ENCODE measurements around the gene HTT. TPM values are rescaled to one million over a fixed set of nuclear protein-coding genes. Genes with fewer than 3 reads are reported as not detected.
A peak's percentile ranks its signal among the peaks of the same experiment; 100 is the strongest.
"Not testable (repeated sequence)": the region's sequence is repeated elsewhere in the genome, so short reads cannot be mapped to it uniquely, and the experiment has no call there.

Gene HTT
- total and polyA plus RNA-seq, 4 donors, result 8.6 to 39.8 (median 16.4) TPM

- H3K27ac ChIP-seq (ENCODE audit: low read depth in 1 of 2, low read length in 2 of 2), result peak overlapping the region; percentile 51 to 54
These were observed 17.0 kb downstream of the HTT start for GRCh38 chr4:3091464-3091863.

GRCh38 chr4:3094701-3095100 lies 20.2 kb downstream of the HTT start:
- not testable (repeated sequence) for DNase-seq (ENCODE audit: low spot score); H3K9ac ChIP-seq (ENCODE audit: low read depth in 1 of 2, low read length in 2 of 2); H3K4me3 ChIP-seq (ENCODE audit: low read depth in 1 of 3, low read length in 3 of 3); H3K9me3 ChIP-seq (ENCODE audit: control insufficient read depth in 4 of 4, low read length in 3 of 4); H3K4me1 ChIP-seq (ENCODE audit: control insufficient read depth in 4 of 4, insufficient read depth in 4 of 4, low read length in 3 of 4); H3K36me3 ChIP-seq (ENCODE audit: control insufficient read depth in 4 of 4, insufficient read depth in 3 of 4, low read depth in 1 of 4, low read length in 3 of 4); H3K27me3 ChIP-seq (ENCODE audit: control insufficient read depth in 4 of 4, insufficient read depth in 4 of 4, low read length in 3 of 4); H3K27ac ChIP-seq (ENCODE audit: low read depth in 1 of 2, low read length in 2 of 2)
- 98% methylated on average over 28 of the region's 28 CpGs for WGBS

More at GRCh38 chr4:3091464-3091863, 17.0 kb downstream of the HTT start:
- WGBS, result 17% methylated on average over 5 of the region's 5 CpGs
- no peak for DNase-seq (ENCODE audit: low spot score)
- H3K27me3 ChIP-seq (ENCODE audit: control insufficient read depth in 4 of 4, insufficient read depth in 4 of 4, low read length in 3 of 4), result no peaks in the 10 kb centered on the region
- peak overlapping the region in 1 of 2 donors; percentile 56 for H3K9ac ChIP-seq (ENCODE audit: low read depth in 1 of 2, low read length in 2 of 2)
- TF ChIP-seq RAD21 (IDR thresholded peaks at IDR 0.05) (no peak), CTCF (IDR thresholded peaks at IDR 0.05; ENCODE audit: low read depth, low read length, missing input control) (no peak), SP1 (IDR thresholded peaks at IDR 0.05) (peak; percentile 36), HNF4A (conservative IDR thresholded peaks at IDR 0.05) (peak; percentile 6 to 35), RXRA (IDR thresholded peaks at IDR 0.05) (peak in 1 of 2 donors; percentile 33), JUND (IDR thresholded peaks at IDR 0.05) (no peak)
- H3K9me3 ChIP-seq (ENCODE audit: control insufficient read depth in 4 of 4, low read length in 3 of 4), result no peaks in the 10 kb centered on the region
- peak overlapping the region in 1 of 3 donors; percentile 3 for H3K4me3 ChIP-seq (ENCODE audit: low read depth in 1 of 3, low read length in 3 of 3)
- peaks cover 0 to 3% (median 0%) of the 10 kb centered on the region in 4 donors for H3K36me3 ChIP-seq (ENCODE audit: control insufficient read depth in 4 of 4, insufficient read depth in 3 of 4, low read depth in 1 of 4, low read length in 3 of 4)
- H3K4me1 ChIP-seq (ENCODE audit: control insufficient read depth in 4 of 4, insufficient read depth in 4 of 4, low read length in 3 of 4), result peaks cover 8 to 16% (median 12%) of the 10 kb centered on the region in 4 donors

- H3K4me1 ChIP-seq (ENCODE audit: control insufficient read depth in 4 of 4, insufficient read depth in 4 of 4, low read length in 3 of 4), result peaks cover 0 to 4% (median 3%) of the 10 kb centered on the region in 4 donors
- no peak overlapping the region for H3K4me3 ChIP-seq (ENCODE audit: low read depth in 1 of 3, low read length in 3 of 3)
- no peaks in the 10 kb centered on the region for H3K27me3 ChIP-seq (ENCODE audit: control insufficient read depth in 4 of 4, insufficient read depth in 4 of 4, low read length in 3 of 4)
- DNase-seq (ENCODE audit: low spot score), result no peak
- TF ChIP-seq HNF4A (conservative IDR thresholded peaks at IDR 0.05), result no peak
- TF ChIP-seq JUND (IDR thresholded peaks at IDR 0.05), result no peak
- TF ChIP-seq ATF3 (IDR thresholded peaks at IDR 0.05), result no peak
- no peak for TF ChIP-seq RAD21 (IDR thresholded peaks at IDR 0.05)
- TF ChIP-seq MAX (IDR thresholded peaks at IDR 0.05), result no peak
- TF ChIP-seq SP1 (IDR thresholded peaks at IDR 0.05), result no peak
- TF ChIP-seq YY1 (IDR thresholded peaks at IDR 0.05), result no peak
- no peak for TF ChIP-seq FOXA1 (IDR thresholded peaks at IDR 0.05)
- no peak for TF ChIP-seq FOXA2 (IDR thresholded peaks at IDR 0.05)
- no peak for TF ChIP-seq ZBTB33 (IDR thresholded peaks at IDR 0.05)
- no peak for TF ChIP-seq TAF1 (conservative IDR thresholded peaks at IDR 0.05)
- H3K9ac ChIP-seq (ENCODE audit: low read depth in 1 of 2, low read length in 2 of 2), result no peak overlapping the region
- H3K36me3 ChIP-seq (ENCODE audit: control insufficient read depth in 4 of 4, insufficient read depth in 3 of 4, low read depth in 1 of 4, low read length in 3 of 4), result peaks cover 0 to 13% (median 7%) of the 10 kb centered on the region in 4 donors
- no peaks in the 10 kb centered on the region for H3K9me3 ChIP-seq (ENCODE audit: control insufficient read depth in 4 of 4, low read length in 3 of 4)
- no peak overlapping the region for H3K27ac ChIP-seq (ENCODE audit: low read depth in 1 of 2, low read length in 2 of 2)
- WGBS, result 99% methylated on average over 3 of the region's 3 CpGs
These were observed 21.7 kb downstream of the HTT start for GRCh38 chr4:3096202-3096601.
